Gastrocnemius medialis (tissue), 4 donors: Measurements from ENCODE around the gene SULF2.

ENCODE experiments used
- POLR2A ChIP-seq, 2 donors: fragments of 450-650 bp; IDR thresholded peaks; one replicate each; pipeline ENCODE4 v1.6.1; 2017; ENCODE audit warnings: antibody characterized with exemption in 2 of 2, mild to moderate bottlenecking in 2 of 2, moderate library complexity in 2 of 2
- TF ChIP-seq, protein P1 (sequence below), 5 experiments: fragments of 450-650 bp in 3 of 5; fragments of 200-600 bp in 2 of 5; sonication (generic) in 2 of 5; IDR thresholded peaks in 4 of 5; conservative IDR thresholded peaks in 1 of 5; 1 replicate in 4 of 5; 2 replicates in 1 of 5; pipeline ENCODE4 v1.5.1; 2016 to 2019; ENCODE audit warnings: antibody characterized with exemption in 5 of 5, mild to moderate bottlenecking in 3 of 5, moderate library complexity in 3 of 5

DNA sequence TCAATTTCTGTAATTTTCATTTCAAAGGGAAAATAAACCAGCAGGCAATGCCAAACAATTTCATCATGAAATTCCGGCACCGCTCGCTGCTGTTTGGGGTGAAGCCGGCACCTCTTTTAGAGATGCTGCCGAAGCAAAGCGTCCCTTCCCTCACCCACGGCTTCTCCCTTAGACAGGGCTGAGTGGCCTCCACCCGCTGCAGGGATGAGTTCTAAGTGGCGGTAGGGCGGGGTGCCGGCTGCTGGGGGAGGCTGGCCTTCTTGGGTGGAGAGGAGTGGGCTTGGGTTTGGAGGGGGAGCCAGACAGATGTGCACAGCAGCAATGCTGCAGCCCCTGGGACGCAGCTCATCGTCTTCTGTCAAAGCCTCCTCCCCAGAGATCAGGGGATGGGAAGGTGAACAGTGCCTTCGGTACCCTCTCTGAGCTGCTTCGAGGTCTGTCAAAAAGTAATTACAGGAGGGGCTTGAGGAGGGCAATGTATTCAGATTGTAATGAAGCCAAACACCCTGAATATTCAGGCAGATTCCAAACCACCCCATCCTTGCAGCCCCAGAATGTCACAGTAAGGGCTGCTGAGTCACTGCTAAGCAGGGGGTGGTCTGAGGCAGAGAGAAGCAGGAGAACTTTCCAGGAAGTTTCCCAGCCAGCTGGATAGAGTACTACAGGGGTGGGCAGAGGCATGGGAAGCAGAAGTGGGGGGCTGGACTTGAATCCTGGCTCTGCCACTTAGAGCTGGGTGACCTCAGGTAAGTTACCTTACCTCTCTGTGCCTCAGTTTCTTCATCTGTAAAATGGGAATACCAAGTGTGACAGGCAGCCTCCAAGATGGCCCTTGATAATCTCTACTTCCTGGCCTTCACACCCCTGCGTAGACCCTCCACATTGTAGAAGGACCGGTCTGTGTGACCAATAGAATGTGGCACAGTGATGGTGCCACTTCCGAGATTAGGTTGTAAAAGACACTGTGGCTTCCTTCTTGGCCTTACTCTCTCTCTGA is 96.6 kb downstream of the SULF2 start:
- TF ChIP-seq, protein P1, sequence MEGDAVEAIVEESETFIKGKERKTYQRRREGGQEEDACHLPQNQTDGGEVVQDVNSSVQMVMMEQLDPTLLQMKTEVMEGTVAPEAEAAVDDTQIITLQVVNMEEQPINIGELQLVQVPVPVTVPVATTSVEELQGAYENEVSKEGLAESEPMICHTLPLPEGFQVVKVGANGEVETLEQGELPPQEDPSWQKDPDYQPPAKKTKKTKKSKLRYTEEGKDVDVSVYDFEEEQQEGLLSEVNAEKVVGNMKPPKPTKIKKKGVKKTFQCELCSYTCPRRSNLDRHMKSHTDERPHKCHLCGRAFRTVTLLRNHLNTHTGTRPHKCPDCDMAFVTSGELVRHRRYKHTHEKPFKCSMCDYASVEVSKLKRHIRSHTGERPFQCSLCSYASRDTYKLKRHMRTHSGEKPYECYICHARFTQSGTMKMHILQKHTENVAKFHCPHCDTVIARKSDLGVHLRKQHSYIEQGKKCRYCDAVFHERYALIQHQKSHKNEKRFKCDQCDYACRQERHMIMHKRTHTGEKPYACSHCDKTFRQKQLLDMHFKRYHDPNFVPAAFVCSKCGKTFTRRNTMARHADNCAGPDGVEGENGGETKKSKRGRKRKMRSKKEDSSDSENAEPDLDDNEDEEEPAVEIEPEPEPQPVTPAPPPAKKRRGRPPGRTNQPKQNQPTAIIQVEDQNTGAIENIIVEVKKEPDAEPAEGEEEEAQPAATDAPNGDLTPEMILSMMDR (IDR thresholded peaks at IDR 0.05 in 4 of 5, conservative IDR thresholded peaks at IDR 0.05 in 1 of 5), result no peak
- no peak for TF ChIP-seq POLR2A (IDR thresholded peaks at IDR 0.05)
